Right renal cortex interstitium (tissue), 3 donors: ENCODE measurements around the gene TCF7L2. TPM values are rescaled to one million over a fixed set of nuclear protein-coding genes. Genes with fewer than 3 reads are reported as not detected.

Experiments
- DNase-seq, 3 donors: peaks; one replicate each; pipeline ENCODE4 v3.0.0-alpha.2; 2013; ENCODE audit warnings: low read depth in 3 of 3, low spot score in 2 of 3
- polyA plus RNA-seq, 3 donors: library from polyadenylated mRNA; unstranded; fragments of 120-200 nt; gene quantifications; one replicate each; pipeline ENCODE4 v1.2.1, GENCODE V29; 2013; ENCODE audit not compliant: insufficient read length in 3 of 3

The TCF7L2 gene
- polyA plus RNA-seq, 3 donors, result 42.9 to 44.9 (median 44.8) TPM

DNA sequence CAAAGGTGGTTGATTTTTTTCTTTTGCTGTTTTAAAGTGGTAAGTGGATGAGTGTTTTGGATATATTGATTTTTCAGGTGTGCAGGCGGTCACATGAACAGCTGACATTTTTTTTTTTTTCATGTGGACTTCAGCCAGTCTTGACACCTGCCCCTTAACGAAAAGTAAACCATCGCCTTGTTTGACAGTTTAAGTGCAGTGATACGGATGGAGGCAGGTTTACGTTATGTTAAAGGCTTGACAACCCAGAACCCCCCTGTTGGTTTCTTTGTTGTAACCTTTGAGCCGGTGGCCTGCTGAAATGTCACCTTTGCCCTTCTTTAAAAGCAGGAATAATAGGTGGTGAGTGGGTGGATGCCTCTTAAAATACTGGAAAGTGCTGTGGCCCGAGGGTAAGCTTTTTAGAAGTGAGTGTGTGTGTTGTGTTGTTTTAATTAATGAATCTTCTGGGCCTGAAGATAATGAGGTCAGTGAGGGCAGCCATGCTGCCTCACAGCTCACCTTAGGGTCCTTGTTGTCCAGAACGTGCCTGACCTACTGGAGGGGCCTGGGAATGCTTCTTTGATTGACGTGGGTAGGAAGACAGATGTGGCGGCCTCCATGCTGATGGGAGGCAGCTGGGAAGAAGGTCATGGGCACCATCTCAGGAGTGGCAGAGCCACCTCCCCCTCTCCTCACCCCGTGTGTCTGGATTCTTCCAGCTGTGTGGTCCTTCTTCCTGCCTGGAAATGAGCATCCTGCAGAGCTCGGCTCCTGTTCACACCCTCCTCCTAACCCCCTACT is 69.8 kb downstream of the TCF7L2 start:
- no peak for DNase-seq

DNA sequence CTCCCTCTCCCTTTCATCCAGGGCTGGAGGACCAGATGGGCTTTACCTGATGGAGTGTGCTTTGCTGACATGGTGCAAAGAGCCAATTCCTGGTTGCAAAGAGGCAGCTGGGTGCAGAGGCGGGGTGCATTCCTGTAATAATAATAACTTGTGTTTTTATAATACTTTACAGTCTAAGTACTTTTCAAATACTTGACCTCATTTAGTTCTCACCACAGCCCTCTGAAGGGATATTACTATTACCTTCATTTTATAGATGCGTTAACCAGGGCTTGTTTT is 70.4 kb downstream of the TCF7L2 start:
- no peak for DNase-seq

- DNase-seq, result no peak
These were observed 70.8 kb downstream of the TCF7L2 start for GRCh38 chr10:113020838-113021237.

DNA sequence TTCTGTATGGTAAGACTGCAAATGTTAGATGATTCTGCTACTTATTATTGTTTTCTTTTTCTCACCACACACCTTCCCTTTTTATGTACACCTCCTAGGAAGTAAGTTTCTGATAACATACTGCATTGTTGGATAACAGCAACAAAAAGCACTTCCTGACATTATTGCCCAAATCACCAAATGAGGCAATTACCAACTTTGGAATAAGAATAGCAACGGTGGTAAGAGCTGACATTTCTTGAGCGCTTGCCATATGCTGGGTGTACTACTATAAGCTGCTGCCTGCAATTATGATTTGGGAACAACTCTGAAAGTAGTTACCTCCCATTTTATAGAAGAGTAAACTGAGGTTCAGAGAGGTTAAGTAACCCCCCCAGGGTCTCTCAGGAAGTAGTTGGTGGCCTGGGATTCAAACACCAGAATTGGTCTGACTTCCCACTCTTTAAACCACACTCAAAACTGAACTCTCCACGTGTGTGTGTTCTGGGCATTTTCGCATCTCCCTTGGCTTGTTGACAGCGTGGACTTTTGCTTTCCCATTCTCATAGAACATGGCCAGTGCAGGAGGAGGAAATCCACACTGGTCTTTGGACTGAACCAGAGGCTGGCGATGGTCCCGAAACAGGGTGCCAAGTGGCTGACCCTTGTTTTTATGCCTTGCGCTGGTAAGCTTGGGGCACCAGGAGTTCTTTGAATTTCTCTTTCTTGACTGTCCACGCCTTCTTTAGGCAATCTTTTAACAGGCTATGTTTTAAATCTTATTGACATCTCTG is 71.4 kb downstream of the TCF7L2 start:
- DNase-seq, result no peak

GRCh38 chr10:113022265-113022664 is 72.2 kb downstream of the TCF7L2 start:
- DNase-seq, result no peak

DNA sequence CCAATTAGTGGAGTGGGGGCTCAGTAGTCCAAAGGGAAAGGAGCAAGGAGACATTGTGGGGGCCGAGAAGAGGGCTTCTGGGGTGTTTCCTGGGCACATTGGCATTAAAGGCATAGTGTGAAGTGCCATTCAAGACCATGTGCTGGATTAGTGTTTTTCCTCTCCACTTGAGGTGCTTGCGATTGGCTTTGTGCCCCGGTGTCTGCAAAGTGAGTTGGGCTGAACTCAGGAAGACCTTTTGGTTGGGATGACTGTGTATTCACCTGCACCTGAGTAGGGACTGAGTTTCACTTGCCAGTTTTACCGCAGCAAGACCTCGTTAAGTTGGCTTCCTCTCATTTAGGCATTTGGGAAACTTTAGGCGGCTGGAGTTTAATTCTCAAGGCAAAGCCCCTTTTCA is 73.0 kb downstream of the TCF7L2 start:
- DNase-seq, result no peak

DNA sequence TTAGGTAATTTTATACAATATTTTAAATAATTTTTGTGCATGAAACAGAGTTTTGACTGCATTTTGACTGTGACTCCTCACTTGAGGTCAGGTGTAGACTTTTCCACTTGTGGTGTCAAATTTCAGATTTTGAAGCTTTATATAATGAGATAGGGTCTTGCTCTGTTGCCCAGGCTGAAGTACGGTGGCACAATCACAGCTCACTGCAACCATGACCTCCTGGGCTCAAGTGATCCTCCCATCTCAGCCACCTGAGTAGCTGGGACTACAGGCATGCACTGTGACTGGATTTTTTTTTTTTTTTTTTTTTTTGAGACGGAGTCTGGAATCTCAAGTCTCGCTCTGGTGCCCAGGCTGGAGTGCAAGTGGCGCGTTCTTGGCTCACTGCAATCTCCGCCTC is 74.9 kb downstream of the TCF7L2 start:
- no peak for DNase-seq

- no peak for DNase-seq
These were observed 75.4 kb downstream of the TCF7L2 start for GRCh38 chr10:113025487-113025886.

- no peak for DNase-seq
These were observed 76.6 kb downstream of the TCF7L2 start for GRCh38 chr10:113026679-113027078.

GRCh38 chr10:113027230-113027573 is 77.2 kb downstream of the TCF7L2 start:
- DNase-seq, result no peak

DNA sequence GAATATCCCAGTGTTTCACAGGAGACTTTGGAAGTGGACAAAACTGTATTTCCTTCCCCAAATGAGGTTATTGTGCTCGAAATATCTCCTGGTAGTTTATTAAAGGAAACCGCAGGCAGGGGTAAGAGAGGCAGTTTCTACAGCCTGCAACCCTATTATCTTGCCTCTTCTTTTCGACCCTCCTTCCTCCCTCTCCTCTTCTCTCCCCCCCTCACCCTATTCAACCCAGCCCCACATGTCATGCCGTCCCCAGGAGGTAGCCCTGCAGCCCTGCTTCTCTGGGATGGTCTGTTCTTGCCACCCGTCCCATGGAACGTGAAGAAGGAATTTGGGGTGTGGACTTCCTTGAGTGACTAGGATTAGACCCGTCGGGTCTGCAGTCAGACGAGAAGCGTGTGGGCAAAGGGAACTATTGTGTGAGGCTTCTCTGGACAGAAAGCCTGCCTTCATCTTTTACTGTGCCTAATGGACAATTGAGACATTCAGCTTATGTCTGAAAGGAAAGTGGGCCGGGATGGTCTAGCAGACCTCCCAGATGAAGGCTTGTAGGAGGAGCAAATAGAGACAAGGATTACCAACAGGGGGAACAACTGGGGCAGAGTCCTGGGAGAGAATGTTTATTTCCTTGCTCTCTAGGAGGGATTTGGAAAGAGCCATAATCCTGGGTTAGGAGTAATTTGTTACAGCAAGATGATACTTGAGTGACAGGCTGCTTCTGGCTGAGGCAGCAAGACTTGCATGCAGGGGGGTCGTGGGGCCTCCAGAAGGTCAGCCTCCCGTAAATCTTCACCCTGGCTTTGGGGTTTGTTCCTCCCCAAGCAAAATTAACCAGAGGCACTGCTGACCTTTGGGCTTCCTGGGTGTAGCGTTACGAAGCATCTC is 77.8 kb downstream of the TCF7L2 start:
- no peak for DNase-seq

- DNase-seq, result no peak
These were observed 78.7 kb downstream of the TCF7L2 start for GRCh38 chr10:113028456-113029440.

GRCh38 chr10:113030453-113030852 is 80.4 kb downstream of the TCF7L2 start:
- DNase-seq, result no peak

GRCh38 chr10:113031147-113031546 is 81.1 kb downstream of the TCF7L2 start:
- DNase-seq, result no peak

- no peak for DNase-seq
These were observed 83.9 kb downstream of the TCF7L2 start for GRCh38 chr10:113033991-113034390.

GRCh38 chr10:113035732-113036312 is 85.8 kb downstream of the TCF7L2 start:
- no peak for DNase-seq

DNA sequence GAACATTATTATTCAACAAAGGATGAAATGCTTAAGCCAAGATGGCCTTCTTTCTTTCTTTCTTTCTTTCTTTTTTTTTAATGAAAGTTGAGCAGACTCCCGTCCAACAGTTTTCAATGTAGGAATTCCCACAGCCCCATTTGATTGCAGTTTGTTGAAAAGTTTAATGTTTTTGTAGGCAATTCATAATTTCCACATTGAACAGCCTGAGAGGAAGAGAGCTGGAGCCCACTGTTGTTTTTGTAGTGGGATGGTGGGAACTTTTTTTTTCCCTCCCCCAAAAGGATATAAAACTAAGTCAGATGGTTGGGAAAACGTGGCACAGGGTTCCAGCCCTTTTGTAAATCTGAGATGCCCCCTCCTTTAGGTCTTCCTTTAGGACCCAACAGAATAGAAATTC is 86.6 kb downstream of the TCF7L2 start:
- DNase-seq, result no peak

DNA sequence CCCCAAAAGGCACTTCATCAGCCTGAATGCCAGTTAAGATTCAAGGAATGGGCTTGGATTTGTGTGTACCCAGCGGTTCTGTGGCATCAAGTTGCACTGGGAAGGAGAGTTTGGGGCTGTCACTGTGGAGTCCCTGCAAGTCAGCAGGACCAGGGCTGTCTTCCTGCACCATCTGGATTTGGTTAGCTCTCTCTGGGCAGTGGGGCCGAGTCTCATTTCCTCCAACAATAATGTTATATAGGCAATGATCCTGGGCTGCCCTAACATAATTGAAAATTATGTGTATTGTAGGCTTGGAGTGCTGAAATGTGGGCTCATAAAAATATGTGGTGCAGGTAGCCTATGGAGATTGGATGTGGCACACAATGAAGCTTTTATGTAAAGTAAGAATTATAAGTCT is 87.2 kb downstream of the TCF7L2 start:
- no peak for DNase-seq

DNA sequence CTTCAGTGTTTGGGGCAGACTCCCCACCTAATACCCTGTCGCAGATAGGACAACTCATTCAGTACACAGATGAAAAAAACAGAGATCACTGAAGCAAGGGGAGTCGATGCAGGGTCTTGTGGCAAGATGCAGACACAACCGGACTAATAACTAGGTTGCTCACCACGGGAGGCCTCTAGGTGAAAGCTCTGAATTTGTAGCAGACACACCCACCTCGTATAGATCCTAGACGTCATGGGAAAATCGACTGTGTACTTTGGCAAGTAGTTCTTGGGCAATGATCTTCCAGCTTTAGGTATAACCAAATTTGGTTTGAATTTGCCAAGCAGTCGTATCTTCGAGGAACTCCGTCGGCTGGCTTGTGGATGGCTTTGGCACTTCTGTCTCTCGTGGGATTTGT is 88.1 kb downstream of the TCF7L2 start:
- DNase-seq, result no peak

GRCh38 chr10:113038985-113039384 is 88.9 kb downstream of the TCF7L2 start:
- DNase-seq, result no peak
